GM12878 (cell line): ENCODE measurements around the gene SERINC5. TPM values are rescaled to one million over a fixed set of nuclear protein-coding genes. Genes with fewer than 3 reads are reported as not detected.

Experiments used
- ATAC-seq: fragments of 200-7000 bp; cut with Tn5 transposase; 3 replicates; pipeline ENCODE4 v1.9.1; 2020; ENCODE audit warnings: mild to moderate bottlenecking, moderate library complexity
- BruUV-seq: library from RNA; stranded (reverse); fragments of 400-500 nt; replicated peaks from 2 replicates; lab custom pipeline; 2021; lab: Mats Ljungman, UMichigan
- CTCF ChIA-PET: fragments of 300-600 bp; sonication (Branson Sonifier 250); formaldehyde crosslinking; extraction: SDS; loops from one replicate; lab custom pipeline; 2021; ENCODE audit warnings: inconsistent platforms; lab: Yijun Ruan, JAX
- POLR2A ChIA-PET: fragments of 350-600 bp; formaldehyde crosslinking; extraction: SDS; loops from one replicate; lab custom pipeline; 2021; ENCODE audit warnings: inconsistent platforms; lab: Charles Lee
- RAD21 ChIA-PET: fragments of 300-600 bp; sonication (Branson Sonifier 250); formaldehyde crosslinking; loops from one replicate; lab custom pipeline; 2023; ENCODE audit warnings: antibody characterized with exemption; ENCODE audit not compliant: unreplicated experiment; lab: Charles Lee
- SMC1A ChIA-PET: fragments of 300-600 bp; sonication (Branson Sonifier 250); formaldehyde crosslinking; loops from one replicate; lab custom pipeline; 2023; ENCODE audit not compliant: unreplicated experiment, uncharacterized antibody; lab: Charles Lee
- DNase-seq: peaks from one replicate; pipeline ENCODE4 v3.0.0-alpha.2; 2011; ENCODE audit warnings: low read depth, low spot score
- FAIRE-seq: peaks from 3 replicates; lab custom pipeline; 2011; peaks lifted over from hg19 to GRCh38; lab: Jason Lieb, UNC
- H2AFZ ChIP-seq: 2 replicates; pipeline ENCODE4 v1.6.0; 2011; ENCODE audit warnings: low read depth, low read length, control low read depth; ENCODE audit not compliant: control insufficient read depth
- H3K27ac ChIP-seq: 2 replicates; pipeline ENCODE4 v1.5.1; 2011; ENCODE audit warnings: control low read depth; ENCODE audit not compliant: control insufficient read depth, insufficient read depth
- H3K27me3 ChIP-seq, 2 experiments: replicated peaks in 1 of 2; 2 replicates each; pipeline versions ENCODE4 v1.6.0 to v1.6.1; 2011; ENCODE audit warnings: low read length in 1 of 2; ENCODE audit not compliant: control insufficient read depth in 2 of 2, insufficient read depth in 2 of 2
- H3K36me3 ChIP-seq, 2 experiments: 2 replicates each; pipeline ENCODE4 v1.5.1; 2011; ENCODE audit warnings: low read length in 1 of 2; ENCODE audit not compliant: control insufficient read depth in 2 of 2, insufficient read depth in 2 of 2
- H3K4me1 ChIP-seq: 2 replicates; pipeline ENCODE4 v1.6.1; 2011; ENCODE audit warnings: mild to moderate bottlenecking, low read length, moderate library complexity, mixed read lengths; ENCODE audit not compliant: control insufficient read depth, insufficient read depth
- H3K4me2 ChIP-seq: 2 replicates; pipeline ENCODE4 v1.6.0; 2011; ENCODE audit warnings: control low read depth; ENCODE audit not compliant: control insufficient read depth, insufficient read depth
- H3K4me3 ChIP-seq: fragments of 200-600 bp; sonication (generic); 2 replicates; pipeline ENCODE4 v1.5.1; 2016
- H3K79me2 ChIP-seq: 2 replicates; pipeline ENCODE4 v1.6.0; 2011; ENCODE audit warnings: low read length; ENCODE audit not compliant: control insufficient read depth, insufficient read depth
- H3K9ac ChIP-seq: 2 replicates; pipeline ENCODE4 v1.8.0; 2011; ENCODE audit warnings: low read length, control low read depth, mixed read lengths; ENCODE audit not compliant: control insufficient read depth, insufficient read depth
- H3K9me3 ChIP-seq: replicated peaks from 3 replicates; pipeline ENCODE4 v1.5.1; 2011; ENCODE audit warnings: mild to moderate bottlenecking, low read length; ENCODE audit not compliant: control insufficient read depth, insufficient read depth
- H4K20me1 ChIP-seq: 2 replicates; pipeline ENCODE4 v1.6.0; 2011; ENCODE audit not compliant: control insufficient read depth, insufficient read depth
- ATF2 ChIP-seq: IDR thresholded peaks from 2 replicates; pipeline ENCODE4 v1.6.1; 2012; ENCODE audit warnings: low read length, inconsistent platforms
- ATF7 ChIP-seq: fragments of 450-650 bp; IDR thresholded peaks from 2 replicates; pipeline ENCODE4 v1.6.1; 2016; ENCODE audit warnings: low read depth, mild to moderate bottlenecking
- BHLHE40 ChIP-seq, 2 experiments: fragments of 450-650 bp in 1 of 2; IDR thresholded peaks; 2 replicates each; pipeline ENCODE4 v1.6.1; 2011 to 2017; ENCODE audit warnings: low read depth in 2 of 2, borderline replicate concordance in 1 of 2, improper control_type of control experiment in 1 of 2, low read length in 1 of 2, mild to moderate bottlenecking in 1 of 2
- CREB1 ChIP-seq: IDR thresholded peaks from 2 replicates; pipeline ENCODE4 v1.6.1; 2012; ENCODE audit warnings: low read depth, mild to moderate bottlenecking, inconsistent platforms
- HDAC6 ChIP-seq: fragments of 200-600 bp; sonication (generic); IDR thresholded peaks from one replicate; pipeline ENCODE4 v1.8.0; 2017; ENCODE audit warnings: antibody characterized with exemption; ENCODE audit not compliant: unreplicated experiment
- LARP7 ChIP-seq: fragments of 450-650 bp; IDR thresholded peaks from 2 replicates; pipeline ENCODE4 v1.6.1; 2017; ENCODE audit warnings: mild to moderate bottlenecking
- MAX ChIP-seq: IDR thresholded peaks from 2 replicates; pipeline ENCODE4 v1.6.1; 2012; ENCODE audit warnings: low read depth, low read length, improper control_type of control experiment
- POLR2A ChIP-seq: IDR thresholded peaks from 2 replicates; pipeline ENCODE4 v1.6.1; 2011; ENCODE audit warnings: low read depth, mild to moderate bottlenecking, low read length
- USF1 ChIP-seq: IDR thresholded peaks from 2 replicates; pipeline ENCODE4 v1.6.1; 2011; ENCODE audit warnings: borderline replicate concordance, low read depth, mild to moderate bottlenecking, moderate library complexity, mixed read lengths, low read length; ENCODE audit not compliant: insufficient read depth; ENCODE audit errors: extremely low read length
- ZBTB40 ChIP-seq: fragments of 450-650 bp; IDR thresholded peaks from 2 replicates; pipeline ENCODE4 v1.6.1; 2016; ENCODE audit warnings: mild to moderate bottlenecking, moderate library complexity, borderline replicate concordance
- ZNF274 ChIP-seq: IDR thresholded peaks from one replicate; pipeline ENCODE4 v1.8.0; 2011; ENCODE audit not compliant: insufficient read length, insufficient read depth
- ZZZ3 ChIP-seq: IDR thresholded peaks from 2 replicates; pipeline ENCODE4 v1.6.1; 2011; ENCODE audit warnings: low read depth; ENCODE audit not compliant: control insufficient read depth, insufficient read length
- WGBS: methylation state at CpG from one replicate; pipeline ENCODE4 v1.1.6; 2016; ENCODE audit warnings: low lambda C conversion rate; ENCODE audit not compliant: insufficient replicate concordance, insufficient coverage; ENCODE audit errors: missing lambda C conversion rate; 5-methylcytosine and 5-hydroxymethylcytosine counted together
- in situ Hi-C: fragments of 300-500 bp; cut with MboI; formaldehyde crosslinking; loops from 9 replicates; pipeline ENCODE4 v1.14.3; 2018; ENCODE audit warnings: mixed read lengths
- intact Hi-C: fragments of 100-400 bp; cut with micrococcal nuclease; formaldehyde crosslinking; loops from one replicate; pipeline ENCODE4 v1.14.2; 2022; ENCODE audit not compliant: unreplicated experiment
- polyA plus RNA-seq, 11 experiments: library from polyadenylated mRNA; depleted of rRNA in 4 of 11; unstranded in 6 of 11; stranded (reverse) in 5 of 11; fragments of >200 nt; fragmentation: Nextera tagmentation in 4 of 11; fragmentation: Illumina TruSeq in 1 of 11; extraction: Ambion mirVana in 4 of 11; extraction: Trizol in 1 of 11; gene quantifications; 1 replicate in 1 of 11; 2 replicates in 10 of 11; pipeline versions ENCODE4 v1.2.1 to v1.2.3, GENCODE V29; 2011 to 2016; ENCODE audit warnings: inconsistent platforms in 2 of 11, missing spikeins in 2 of 11, low read depth in 1 of 11
- total RNA-seq, 4 experiments: library from RNA; depleted of rRNA in 3 of 4; stranded (reverse); fragments of >200 nt in 3 of 4; fragmentation: Illumina TruSeq in 1 of 4; extraction: Trizol in 1 of 4; gene quantifications; 2 replicates each; pipeline versions ENCODE4 v1.2.1 to v1.2.3, GENCODE V29; 2013 to 2021

SERINC5 gene
- total and polyA plus RNA-seq, 10 of the 15 experiments (the other 5 are each of a cell fraction or from before 2014, with no cell fraction given): 0.66 to 7.0 (median 2.8) TPM

- no peak for TF ChIP-seq ZBTB40
- TF ChIP-seq, all 136 proteins: peak for 0
Observed at GRCh38 chr5:80210014-80210413, 45.8 kb downstream of the SERINC5 start (continued).

- CTCF ChIA-PET: no interaction called here
- SMC1A ChIA-PET: interaction anchor here (1.3 kb wide), 1 partner anchor 39 kb away, joined by 3 read pairs; no protein-coding TSS in a partner anchor
- no peaks in the 10 kb centered on the region for H3K9me3 ChIP-seq
- FAIRE-seq: no peak
- RAD21 ChIA-PET: interaction anchor here (0.6 to 1.2 kb wide), 2 partner anchors 15 to 39 kb away, joined by 3 to 4 read pairs; no protein-coding TSS in a partner anchor
- intact Hi-C loops (no loop called here), in situ Hi-C loops (no loop called here)
- no peaks in the 10 kb centered on the region for H3K4me1 ChIP-seq
- no peak for ATAC-seq
- H3K36me3 ChIP-seq: no peaks in the 10 kb centered on the region
- DNase-seq: no peak
- no peak overlapping the region for H3K4me3 ChIP-seq
- no TSS peak for BruUV-seq
- H3K9ac ChIP-seq: no peak overlapping the region
- H3K79me2 ChIP-seq: no peaks in the 10 kb centered on the region
- no peak overlapping the region for H3K4me2 ChIP-seq
- H3K27me3 ChIP-seq: no peaks in the 10 kb centered on the region
- H3K27ac ChIP-seq: no peak overlapping the region
- no peaks in the 10 kb centered on the region for H4K20me1 ChIP-seq
- no peak overlapping the region for H2AFZ ChIP-seq
- TF ChIP-seq MAX (no peak), ATF7 (no peak), CREB1 (no peak), ZNF274 (no peak), ZZZ3 (no peak), BHLHE40 (IDR thresholded peaks at IDR 0.05; ENCODE audit: borderline replicate concordance in 1 of 2, low read depth in 2 of 2, low read length in 1 of 2) (no peak), ATF2 (no peak), POLR2A (no peak), USF1 (no peak), HDAC6 (no peak), LARP7 (no peak)
- TF ChIP-seq, all 136 proteins: peak for 0
- POLR2A ChIA-PET: interaction anchor here (0.7 kb wide), 1 partner anchor 211 kb away, joined by 5 read pairs; no protein-coding TSS in a partner anchor
- WGBS: 25% methylated on average over 4 of the region's 4 CpGs
Observed at GRCh38 chr5:80208381-80208780, 47.5 kb downstream of the SERINC5 start.
